ENCODE data around the gene RFTN1. TPM values are rescaled to one million over a fixed set of nuclear protein-coding genes. Genes with fewer than 3 reads are reported as not detected.

RFTN1 gene
- total and polyA plus RNA-seq, 2 donors (not counting 1 experiment from before 2014, with no cell fraction given), result 32.4 to 156 TPM

DNA sequence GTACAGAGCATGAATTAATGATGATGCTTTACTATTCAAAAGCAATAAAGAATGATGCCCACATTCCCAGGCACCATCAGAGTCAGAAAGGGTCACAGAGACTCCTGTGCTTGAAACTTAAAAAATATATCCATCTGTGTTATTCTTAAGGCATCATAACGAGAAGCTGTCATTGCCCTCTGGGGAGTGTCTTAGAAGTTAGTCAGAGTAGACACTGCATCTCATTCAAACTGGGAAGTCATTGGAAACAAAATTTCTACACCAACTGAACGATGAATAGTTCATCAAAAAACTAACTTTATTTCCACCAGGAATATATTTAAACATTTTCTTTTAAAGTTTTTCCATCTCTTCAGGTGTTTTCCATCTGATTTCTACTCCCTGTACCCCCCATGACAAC, 122.9 kb downstream of the RFTN1 start:
- no CpG with 5 or more reads among the region's 2 CpGs for WGBS (ENCODE audit: insufficient coverage)
- CTCF ChIA-PET, result no interaction called here
- H3K4me1 Mint-ChIP-seq, result peaks cover 22% of the 10 kb centered on the region

DNA sequence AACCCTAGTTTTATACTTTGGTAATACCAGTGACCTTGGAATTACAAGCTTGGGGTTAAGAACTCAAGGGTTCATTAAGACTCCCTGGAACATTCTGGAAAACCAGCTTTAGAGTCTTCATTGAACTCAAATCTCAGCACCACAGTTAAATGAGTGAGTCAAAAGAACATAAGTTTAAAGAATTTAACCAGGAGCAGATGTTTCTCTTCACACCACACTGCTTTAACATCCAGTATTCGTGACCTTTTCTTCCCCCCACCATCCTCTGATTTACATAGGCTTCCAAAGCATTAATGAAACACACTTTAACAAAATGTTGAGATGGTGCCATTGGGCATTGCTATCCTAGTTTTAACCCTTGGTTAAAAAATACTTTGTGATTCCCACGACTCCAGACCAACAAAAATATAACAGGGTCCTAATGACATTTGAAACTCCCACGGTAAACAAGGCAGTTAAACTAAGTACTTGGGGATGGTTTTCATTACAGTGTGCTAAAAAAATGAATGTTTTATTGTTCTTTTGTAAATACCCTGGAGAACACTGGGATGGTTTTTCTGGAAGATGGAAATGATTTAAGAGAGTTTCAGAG, 124.6 kb downstream of the RFTN1 start:
- no peak for ATAC-seq (ENCODE audit: low read depth)
- H3K27me3 Mint-ChIP-seq, result no peaks in the 10 kb centered on the region
- Histone ChIP-seq H3K79me2 (ENCODE audit: control insufficient read depth, insufficient read depth, low read length) (peaks cover 93% of the 10 kb centered on the region), H2AFZ (ENCODE audit: insufficient read depth, low read depth, low read length, poor library complexity, severe bottlenecking) (no peak overlapping the region), H3K4me1 (ENCODE audit: control insufficient read depth in 2 of 2, insufficient read depth in 2 of 2, low read length in 2 of 2) (no peaks in the 10 kb centered on the region), H4K20me1 (ENCODE audit: control insufficient read depth, insufficient read depth, low read length, poor library complexity, severe bottlenecking) (peaks cover 23% of the 10 kb centered on the region), H3K27ac (ENCODE audit: low read length in 2 of 2) (no peak overlapping the region), H3K27me3 (replicated peaks in 1 of 4; ENCODE audit: control extremely low read depth in 1 of 4, control insufficient read depth in 3 of 4, insufficient read depth in 4 of 4, low read length in 3 of 4) (no peaks in the 10 kb centered on the region), H3K9me3 (ENCODE audit: control extremely low read depth in 1 of 3, control insufficient read depth in 2 of 3, insufficient read depth in 1 of 3, low read length in 2 of 3) (peaks cover 0 to 2% (median 0%) of the 10 kb centered on the region in 3 donors), H3K4me3 (ENCODE audit: control extremely low read depth in 1 of 5, extremely low read depth in 1 of 5, insufficient read depth in 1 of 5, low read depth in 2 of 5, low read length in 4 of 5) (no peak overlapping the region), H3K9ac (ENCODE audit: low read length) (no peak overlapping the region), H3K4me2 (replicated peaks; ENCODE audit: low read depth, low read length, poor library complexity, severe bottlenecking) (no peak overlapping the region), H3K36me3 (replicated peaks in 1 of 2; ENCODE audit: control extremely low read depth in 1 of 2, control insufficient read depth in 1 of 2, extremely low read depth in 1 of 2, insufficient read depth in 2 of 2, low read length in 1 of 2) (peaks cover under 1 to 14% of the 10 kb centered on the region in 2 experiments)
- ChIA-PET CTCF (no interaction called here), POLR2A (no interaction called here)
- intact Hi-C loops (cut with micrococcal nuclease), result no loop called here
- H3K4me3 Mint-ChIP-seq, result no peak overlapping the region
- no peaks in the 10 kb centered on the region for H3K9me3 Mint-ChIP-seq (ENCODE audit: insufficient read depth)
- H3K27ac Mint-ChIP-seq, result no peak overlapping the region
- peaks cover 22% of the 10 kb centered on the region for H3K4me1 Mint-ChIP-seq
- DNase-seq, result no peak
- no peak for TF ChIP-seq EZH2 (IDR thresholded peaks at IDR 0.05; ENCODE audit: borderline replicate concordance, insufficient read depth, low read depth, low read length, poor library complexity, severe bottlenecking)
- TF ChIP-seq, protein P1, sequence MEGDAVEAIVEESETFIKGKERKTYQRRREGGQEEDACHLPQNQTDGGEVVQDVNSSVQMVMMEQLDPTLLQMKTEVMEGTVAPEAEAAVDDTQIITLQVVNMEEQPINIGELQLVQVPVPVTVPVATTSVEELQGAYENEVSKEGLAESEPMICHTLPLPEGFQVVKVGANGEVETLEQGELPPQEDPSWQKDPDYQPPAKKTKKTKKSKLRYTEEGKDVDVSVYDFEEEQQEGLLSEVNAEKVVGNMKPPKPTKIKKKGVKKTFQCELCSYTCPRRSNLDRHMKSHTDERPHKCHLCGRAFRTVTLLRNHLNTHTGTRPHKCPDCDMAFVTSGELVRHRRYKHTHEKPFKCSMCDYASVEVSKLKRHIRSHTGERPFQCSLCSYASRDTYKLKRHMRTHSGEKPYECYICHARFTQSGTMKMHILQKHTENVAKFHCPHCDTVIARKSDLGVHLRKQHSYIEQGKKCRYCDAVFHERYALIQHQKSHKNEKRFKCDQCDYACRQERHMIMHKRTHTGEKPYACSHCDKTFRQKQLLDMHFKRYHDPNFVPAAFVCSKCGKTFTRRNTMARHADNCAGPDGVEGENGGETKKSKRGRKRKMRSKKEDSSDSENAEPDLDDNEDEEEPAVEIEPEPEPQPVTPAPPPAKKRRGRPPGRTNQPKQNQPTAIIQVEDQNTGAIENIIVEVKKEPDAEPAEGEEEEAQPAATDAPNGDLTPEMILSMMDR (IDR thresholded peaks at IDR 0.05), result no peak
- no CpG with 5 or more reads among the region's 3 CpGs for WGBS (ENCODE audit: insufficient coverage)

More for the DNA sequence above, 122.9 kb downstream of the RFTN1 start:
- H3K27me3 Mint-ChIP-seq, result no peaks in the 10 kb centered on the region
- peaks cover 0 to 14% of the 10 kb centered on the region in 2 experiments for H3K36me3 ChIP-seq (replicated peaks in 1 of 2; ENCODE audit: control extremely low read depth in 1 of 2, control insufficient read depth in 1 of 2, extremely low read depth in 1 of 2, insufficient read depth in 2 of 2, low read length in 1 of 2)
- intact Hi-C loops (cut with micrococcal nuclease), result no loop called here
- ATAC-seq (ENCODE audit: low read depth) (no peak), DNase-seq (no peak)
- H3K4me1 ChIP-seq (ENCODE audit: control insufficient read depth in 2 of 2, insufficient read depth in 2 of 2, low read length in 2 of 2), result no peaks in the 10 kb centered on the region
- H2AFZ ChIP-seq (ENCODE audit: insufficient read depth, low read depth, low read length, poor library complexity, severe bottlenecking), result no peak overlapping the region
- POLR2A ChIA-PET, result no interaction called here
- no peak overlapping the region for H3K4me2 ChIP-seq (replicated peaks; ENCODE audit: low read depth, low read length, poor library complexity, severe bottlenecking)
- peaks cover 0 to 2% (median 0%) of the 10 kb centered on the region in 3 donors for H3K9me3 ChIP-seq (ENCODE audit: control extremely low read depth in 1 of 3, control insufficient read depth in 2 of 3, insufficient read depth in 1 of 3, low read length in 2 of 3)
- H3K27ac ChIP-seq (ENCODE audit: low read length in 2 of 2), result no peak overlapping the region
- no peak overlapping the region for H3K4me3 ChIP-seq (ENCODE audit: control extremely low read depth in 1 of 5, extremely low read depth in 1 of 5, insufficient read depth in 1 of 5, low read depth in 2 of 5, low read length in 4 of 5)
- TF ChIP-seq, protein P1 (IDR thresholded peaks at IDR 0.05), result no peak
- TF ChIP-seq EZH2 (IDR thresholded peaks at IDR 0.05; ENCODE audit: borderline replicate concordance, insufficient read depth, low read depth, low read length, poor library complexity, severe bottlenecking), result no peak
- no peaks in the 10 kb centered on the region for H3K9me3 Mint-ChIP-seq (ENCODE audit: insufficient read depth)
- H3K27me3 ChIP-seq (replicated peaks in 1 of 4; ENCODE audit: control extremely low read depth in 1 of 4, control insufficient read depth in 3 of 4, insufficient read depth in 4 of 4, low read length in 3 of 4), result no peaks in the 10 kb centered on the region
- H3K27ac Mint-ChIP-seq, result no peak overlapping the region
- H3K9ac ChIP-seq (ENCODE audit: low read length), result no peak overlapping the region
- H4K20me1 ChIP-seq (ENCODE audit: control insufficient read depth, insufficient read depth, low read length, poor library complexity, severe bottlenecking), result peaks cover 28% of the 10 kb centered on the region
- no peak overlapping the region for H3K4me3 Mint-ChIP-seq
- H3K79me2 ChIP-seq (ENCODE audit: control insufficient read depth, insufficient read depth, low read length), result peaks cover 97% of the 10 kb centered on the region
